WTC11 (cell line): ENCODE results near the gene CYP26A1.
"Not testable (repeated sequence)": the region's sequence is repeated elsewhere in the genome, so short reads cannot be mapped to it uniquely, and the experiment has no call there.

Source experiments
- ATF3 ChIP-seq: sonication (generic); formaldehyde crosslinking; conservative IDR thresholded peaks from 2 replicates; pipeline ENCODE4 v1.8.1; 2022; ENCODE audit warnings: mild to moderate bottlenecking, missing genetic modification reagents
- CTCF ChIP-seq: fragments of 200-600 bp; IDR thresholded peaks from 2 replicates; pipeline ENCODE4 v1.8.0; 2022; ENCODE audit warnings: antibody characterized with exemption
- MXD4 ChIP-seq: fragments of 250-450 bp; sonication (Bioruptor Pico); IDR thresholded peaks from 2 replicates; pipeline ENCODE4 v1.8.0; 2021; ENCODE audit warnings: mild to moderate bottlenecking, moderate library complexity, borderline replicate concordance

GRCh38 chr10:93101148-93101547, 27.5 kb downstream of the CYP26A1 start:
- TF ChIP-seq CTCF; MXD4; ATF3 (CRISPR knock-in tag): not testable (repeated sequence)
